ENCODE data around the gene WBP1L. TPM values are rescaled to one million over a fixed set of nuclear protein-coding genes. Genes with fewer than 3 reads are reported as not detected.

WBP1L gene
- total RNA-seq, 1 experiment from 2014 or later = 23.8 TPM

GRCh38 chr10:102804382-102805055, 60.8 kb downstream of the WBP1L start:
- CTCF ChIA-PET = no interaction called here
- POLR2A ChIA-PET (ENCODE audit: unreplicated experiment) = no interaction called here
- Histone ChIP-seq H3F3A (ENCODE audit: low read length, unreplicated experiment) (no peaks in the 10 kb centered on the region), H3K4me1 (ENCODE audit: insufficient read depth, low read length) (no peaks in the 10 kb centered on the region), H3K36me3 (ENCODE audit: low read depth, low read length) (no peaks in the 10 kb centered on the region; the same call in 1 of the 2 replicates), H3K4me2 (ENCODE audit: low read length) (no peak overlapping the region), H3K27ac (ENCODE audit: low read length) (no peak overlapping the region), H3K9me2 (replicated peaks; ENCODE audit: low read length) (no peaks in the 10 kb centered on the region), H3K27me3 (ENCODE audit: low read length) (no peaks in the 10 kb centered on the region), H4K20me1 (ENCODE audit: low read length) (no peaks in the 10 kb centered on the region), H3K4me3 (ENCODE audit: low read length) (no peak overlapping the region), H3K9me3 (ENCODE audit: low read length) (no peaks in the 10 kb centered on the region), H3K79me2 (ENCODE audit: low read length) (no peaks in the 10 kb centered on the region), H2AFZ (ENCODE audit: low read length) (no peak overlapping the region), H3K9ac (ENCODE audit: low read length) (no peak overlapping the region)
- no peak for TF ChIP-seq CTCF (conservative IDR thresholded peaks at IDR 0.05; ENCODE audit: low read depth, low read length)
- TF ChIP-seq EZH2phosphoT487 (IDR thresholded peaks at IDR 0.05; ENCODE audit: borderline replicate concordance, low read length) = no peak
- TF ChIP-seq EZH2 (IDR thresholded peaks at IDR 0.05; ENCODE audit: low read length, unreplicated experiment) = no peak
- intact Hi-C loops (cut with micrococcal nuclease) = no loop called here
- no peak for ATAC-seq
- no TSS peak for BruUV-seq (replicated peaks)
- no peak for DNase-seq

- Histone ChIP-seq H4K20me1 (ENCODE audit: low read length) (no peaks in the 10 kb centered on the region), H3K9ac (ENCODE audit: low read length) (no peak overlapping the region), H3K36me3 (ENCODE audit: low read depth, low read length) (no peaks in the 10 kb centered on the region; the same call in 1 of the 2 replicates), H3K4me3 (ENCODE audit: low read length) (no peak overlapping the region), H3K79me2 (ENCODE audit: low read length) (no peaks in the 10 kb centered on the region), H3K9me2 (replicated peaks; ENCODE audit: low read length) (no peaks in the 10 kb centered on the region), H3K9me3 (ENCODE audit: low read length) (no peaks in the 10 kb centered on the region), H3F3A (ENCODE audit: low read length, unreplicated experiment) (no peaks in the 10 kb centered on the region), H3K27me3 (ENCODE audit: low read length) (no peaks in the 10 kb centered on the region), H3K4me1 (ENCODE audit: insufficient read depth, low read length) (no peaks in the 10 kb centered on the region), H2AFZ (ENCODE audit: low read length) (no peak overlapping the region), H3K27ac (ENCODE audit: low read length) (no peak overlapping the region), H3K4me2 (ENCODE audit: low read length) (no peak overlapping the region)
- TF ChIP-seq EZH2phosphoT487 (IDR thresholded peaks at IDR 0.05; ENCODE audit: borderline replicate concordance, low read length) = no peak
- TF ChIP-seq CTCF (conservative IDR thresholded peaks at IDR 0.05; ENCODE audit: low read depth, low read length) = no peak
- no peak for TF ChIP-seq EZH2 (IDR thresholded peaks at IDR 0.05; ENCODE audit: low read length, unreplicated experiment)
- ATAC-seq (no peak), DNase-seq (no peak)
- intact Hi-C loops (cut with micrococcal nuclease) = no loop called here
- CTCF ChIA-PET = no interaction called here
- POLR2A ChIA-PET (ENCODE audit: unreplicated experiment) = no interaction called here
- no TSS peak for BruUV-seq (replicated peaks)
These were observed 64.6 kb downstream of the WBP1L start for GRCh38 chr10:102808380-102808779.

GRCh38 chr10:102811346-102811745, 67.6 kb downstream of the WBP1L start:
- Histone ChIP-seq H3K27me3 (ENCODE audit: low read length) (no peaks in the 10 kb centered on the region), H3K9me3 (ENCODE audit: low read length) (no peaks in the 10 kb centered on the region), H4K20me1 (ENCODE audit: low read length) (no peaks in the 10 kb centered on the region), H3K4me1 (ENCODE audit: insufficient read depth, low read length) (no peaks in the 10 kb centered on the region), H2AFZ (ENCODE audit: low read length) (no peak overlapping the region), H3F3A (ENCODE audit: low read length, unreplicated experiment) (no peaks in the 10 kb centered on the region), H3K36me3 (ENCODE audit: low read depth, low read length) (no peaks in the 10 kb centered on the region), H3K27ac (ENCODE audit: low read length) (no peak overlapping the region), H3K9ac (ENCODE audit: low read length) (no peak overlapping the region), H3K9me2 (replicated peaks; ENCODE audit: low read length) (no peaks in the 10 kb centered on the region), H3K4me3 (ENCODE audit: low read length) (no peak overlapping the region), H3K79me2 (ENCODE audit: low read length) (no peaks in the 10 kb centered on the region), H3K4me2 (ENCODE audit: low read length) (no peak overlapping the region)
- BruUV-seq (replicated peaks) = no TSS peak
- DNase-seq (no peak), ATAC-seq (no peak)
- no peak for TF ChIP-seq EZH2phosphoT487 (IDR thresholded peaks at IDR 0.05; ENCODE audit: borderline replicate concordance, low read length)
- no peak for TF ChIP-seq EZH2 (IDR thresholded peaks at IDR 0.05; ENCODE audit: low read length, unreplicated experiment)
- TF ChIP-seq CTCF (conservative IDR thresholded peaks at IDR 0.05; ENCODE audit: low read depth, low read length) = no peak
- CTCF ChIA-PET = no interaction called here
- POLR2A ChIA-PET (ENCODE audit: unreplicated experiment) = no interaction called here
- intact Hi-C loops (cut with micrococcal nuclease) = no loop called here

All from PC-3 (cell line).